ENCODE results near the gene HOOK2.

DNA sequence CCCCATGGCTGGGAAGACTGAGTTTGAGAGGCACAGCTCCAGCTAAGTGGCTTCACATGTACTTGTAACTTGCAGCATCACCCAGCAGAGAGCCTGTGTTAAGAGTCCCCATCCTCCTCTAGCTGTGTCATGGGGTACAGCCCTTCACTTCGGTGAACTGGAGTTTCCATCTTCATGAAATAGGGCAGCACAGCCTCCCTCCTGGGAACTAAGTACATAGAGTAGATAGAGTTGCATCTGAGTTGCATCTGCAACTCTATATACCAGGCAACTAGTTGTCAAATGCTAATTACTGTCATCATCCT, 25.1 kb upstream of the HOOK2 start:
- TF ChIP-seq ASH2L (IDR thresholded peaks at IDR 0.05; ENCODE audit: low read length): no peak
- TF ChIP-seq POLR2AphosphoS5 (IDR thresholded peaks at IDR 0.05; ENCODE audit: low read depth, low read length): no peak
- TF ChIP-seq, protein P1, sequence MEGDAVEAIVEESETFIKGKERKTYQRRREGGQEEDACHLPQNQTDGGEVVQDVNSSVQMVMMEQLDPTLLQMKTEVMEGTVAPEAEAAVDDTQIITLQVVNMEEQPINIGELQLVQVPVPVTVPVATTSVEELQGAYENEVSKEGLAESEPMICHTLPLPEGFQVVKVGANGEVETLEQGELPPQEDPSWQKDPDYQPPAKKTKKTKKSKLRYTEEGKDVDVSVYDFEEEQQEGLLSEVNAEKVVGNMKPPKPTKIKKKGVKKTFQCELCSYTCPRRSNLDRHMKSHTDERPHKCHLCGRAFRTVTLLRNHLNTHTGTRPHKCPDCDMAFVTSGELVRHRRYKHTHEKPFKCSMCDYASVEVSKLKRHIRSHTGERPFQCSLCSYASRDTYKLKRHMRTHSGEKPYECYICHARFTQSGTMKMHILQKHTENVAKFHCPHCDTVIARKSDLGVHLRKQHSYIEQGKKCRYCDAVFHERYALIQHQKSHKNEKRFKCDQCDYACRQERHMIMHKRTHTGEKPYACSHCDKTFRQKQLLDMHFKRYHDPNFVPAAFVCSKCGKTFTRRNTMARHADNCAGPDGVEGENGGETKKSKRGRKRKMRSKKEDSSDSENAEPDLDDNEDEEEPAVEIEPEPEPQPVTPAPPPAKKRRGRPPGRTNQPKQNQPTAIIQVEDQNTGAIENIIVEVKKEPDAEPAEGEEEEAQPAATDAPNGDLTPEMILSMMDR (IDR thresholded peaks at IDR 0.05; ENCODE audit: control extremely low read depth in 1 of 3, insufficient read depth in 1 of 3, low read depth in 1 of 3, low read length in 3 of 3): no peak
- TF ChIP-seq BRCA1 (IDR thresholded peaks at IDR 0.05; ENCODE audit: low read depth, low read length): no peak
